PC-9 (cell line): ENCODE measurements around the gene LBHD2. TPM values are rescaled to one million over a fixed set of nuclear protein-coding genes. Genes with fewer than 3 reads are reported as not detected.

Source experiments
- BruUV-seq: library from RNA; stranded (reverse); fragments of 400-500 nt; replicated peaks from 2 replicates; lab custom pipeline; 2021; lab: Mats Ljungman, UMichigan
- CTCF ChIA-PET: fragments of 300-600 bp; sonication (Branson Sonifier 250); formaldehyde crosslinking; loops from one replicate; lab custom pipeline; 2022; ENCODE audit warnings: antibody characterized with exemption; lab: Charles Lee
- POLR2A ChIA-PET: fragments of 300-600 bp; sonication (Branson Sonifier 250); formaldehyde crosslinking; loops from one replicate; lab custom pipeline; 2022; ENCODE audit warnings: antibody characterized with exemption; ENCODE audit not compliant: unreplicated experiment; lab: Charles Lee
- DNase-seq, 2 experiments: peaks; one replicate each; pipeline versions ENCODE4 v3.0.0 to v3.0.0-alpha.2; 2015 to 2022; ENCODE audit warnings: mixed read lengths in 1 of 2
- H2AFZ ChIP-seq: fragments of 200-600 bp; sonication (generic); 2 replicates; pipeline ENCODE4 v1.8.1; 2017; ENCODE audit warnings: antibody characterized with exemption
- H3F3A ChIP-seq: fragments of 200-600 bp; sonication (generic); 2 replicates; pipeline ENCODE4 v1.8.1; 2017; ENCODE audit warnings: antibody characterized with exemption, mild to moderate bottlenecking, low read depth; ENCODE audit not compliant: insufficient read depth
- H3K27ac ChIP-seq: fragments of 200-600 bp; sonication (generic); 2 replicates; pipeline ENCODE4 v1.6.1; 2016; ENCODE audit warnings: mixed run types
- H3K27me3 ChIP-seq: fragments of 200-600 bp; sonication (generic); 2 replicates; pipeline ENCODE4 v1.6.1; 2016; ENCODE audit warnings: low read depth, mixed run types; ENCODE audit not compliant: insufficient read depth
- H3K36me3 ChIP-seq: fragments of 200-600 bp; sonication (generic); 2 replicates; pipeline ENCODE4 v1.6.1; 2016; ENCODE audit warnings: low read depth, mixed run types
- H3K4me1 ChIP-seq: fragments of 200-600 bp; sonication (generic); replicated peaks from 2 replicates; pipeline ENCODE4 v1.6.1; 2016; ENCODE audit warnings: mixed run types; ENCODE audit not compliant: insufficient read depth
- H3K4me2 ChIP-seq: fragments of 200-600 bp; sonication (generic); 2 replicates; pipeline ENCODE4 v1.6.1; 2017; ENCODE audit warnings: mixed run types
- H3K4me3 ChIP-seq: fragments of 200-600 bp; sonication (generic); 2 replicates; pipeline ENCODE4 v1.6.1; 2016; ENCODE audit warnings: mixed run types
- H3K79me2 ChIP-seq: fragments of 200-600 bp; sonication (generic); 2 replicates; pipeline ENCODE4 v1.6.1; 2017; ENCODE audit warnings: low read depth, mixed run types
- H3K9me2 ChIP-seq: fragments of 200-600 bp; sonication (generic); 2 replicates; pipeline ENCODE4 v1.8.1; 2017; ENCODE audit warnings: mild to moderate bottlenecking; ENCODE audit not compliant: insufficient read depth
- H3K9me3 ChIP-seq: fragments of 200-600 bp; sonication (generic); 2 replicates; pipeline ENCODE4 v1.8.1; 2016; ENCODE audit warnings: low read depth; ENCODE audit not compliant: insufficient read depth
- H4K20me1 ChIP-seq: fragments of 200-600 bp; sonication (generic); 2 replicates; pipeline ENCODE4 v1.8.1; 2017; ENCODE audit not compliant: insufficient read depth
- CTCF ChIP-seq: fragments of 200-600 bp; sonication (generic); conservative IDR thresholded peaks from 2 replicates; pipeline ENCODE4 v1.6.1; 2017; ENCODE audit warnings: mixed run types, antibody characterized with exemption, mild to moderate bottlenecking, moderate library complexity
- EZH2 ChIP-seq: fragments of 200-600 bp; sonication (generic); IDR thresholded peaks from 2 replicates; pipeline ENCODE4 v1.8.0; 2017; ENCODE audit warnings: antibody characterized with exemption, low read depth
- intact Hi-C: fragments of 100-400 bp; cut with micrococcal nuclease; formaldehyde crosslinking; loops from one replicate; pipeline ENCODE4 v1.10.0; 2022; ENCODE audit not compliant: unreplicated experiment
- total RNA-seq: library from RNA; stranded (reverse); gene quantifications from 2 replicates; pipeline ENCODE4 v1.2.3, GENCODE V29; 2021

The LBHD2 gene
- total RNA-seq, 1 experiment from 2014 or later = 0.52 TPM

- Histone ChIP-seq H3K9me3 (no peaks in the 10 kb centered on the region), H3K4me1 (peaks cover 89% of the 10 kb centered on the region), H3K4me3 (peak overlapping the region; percentile 67; the same call in 1 of the 2 replicates), H2AFZ (no peak overlapping the region), H3F3A (peaks cover 93% of the 10 kb centered on the region), H3K4me2 (peak overlapping the region; percentile 94), H3K9me2 (no peaks in the 10 kb centered on the region), H3K27ac (peak overlapping the region; percentile 86), H3K36me3 (peaks cover 74% of the 10 kb centered on the region), H4K20me1 (peaks cover 34% of the 10 kb centered on the region), H3K27me3 (no peaks in the 10 kb centered on the region), H3K79me2 (peaks cover 90% of the 10 kb centered on the region)
- ChIA-PET CTCF (interaction anchor here (0.6 to 1.9 kb wide), 10 partner anchors 11 to 162 kb away, joined by 3 to 18 read pairs (median 5); no protein-coding TSS in a partner anchor), POLR2A (interaction anchor here (0.6 to 2.1 kb wide), 7 partner anchors 14 to 206 kb away, joined by 3 to 22 read pairs (median 8); partner anchors contain the start of gene EIF5)
- BruUV-seq = TSS peak; percentile 29
- TF ChIP-seq EZH2 (no peak), CTCF (no peak)
- DNase-seq = no peak
- intact Hi-C loops = loop anchor here (1.0 kb wide), 1 partner anchor 43 kb away; no protein-coding TSS in a partner anchor
These were observed 46.2 kb downstream of the LBHD2 start for GRCh38 chr14:103130017-103130764.

GRCh38 chr14:103130965-103131364 is 47.0 kb downstream of the LBHD2 start:
- intact Hi-C loops = loop anchor here (1.0 kb wide), 1 partner anchor 42 kb away; no protein-coding TSS in a partner anchor
- H3K4me3 ChIP-seq = no peak overlapping the region
- H3K4me2 ChIP-seq = peak overlapping the region; percentile 94
- H2AFZ ChIP-seq = no peak overlapping the region
- peaks cover 33% of the 10 kb centered on the region for H4K20me1 ChIP-seq
- H3K9me2 ChIP-seq = no peaks in the 10 kb centered on the region
- POLR2A ChIA-PET = interaction anchor here (0.6 to 2.1 kb wide), 7 partner anchors 17 to 203 kb away, joined by 3 to 22 read pairs (median 5); partner anchors contain the start of gene EIF5
- peaks cover 93% of the 10 kb centered on the region for H3F3A ChIP-seq
- CTCF ChIA-PET = interaction anchor here (0.6 to 1.2 kb wide), 6 partner anchors 10 to 56 kb away, joined by 3 to 17 read pairs (median 3); no protein-coding TSS in a partner anchor
- no peaks in the 10 kb centered on the region for H3K27me3 ChIP-seq
- H3K4me1 ChIP-seq = peaks cover 89% of the 10 kb centered on the region
- H3K79me2 ChIP-seq = peaks cover 82% of the 10 kb centered on the region
- H3K36me3 ChIP-seq = peaks cover 74% of the 10 kb centered on the region
- no peaks in the 10 kb centered on the region for H3K9me3 ChIP-seq
- H3K27ac ChIP-seq = peak overlapping the region; percentile 86
- no TSS peak for BruUV-seq
- TF ChIP-seq CTCF = no peak
- peak; percentile 89 to 98 for DNase-seq

- Histone ChIP-seq H3K36me3 (peaks cover 70% of the 10 kb centered on the region), H4K20me1 (peaks cover 32% of the 10 kb centered on the region), H3K27me3 (no peaks in the 10 kb centered on the region), H3F3A (peaks cover 93% of the 10 kb centered on the region), H3K4me3 (no peak overlapping the region), H3K9me3 (no peaks in the 10 kb centered on the region), H3K4me2 (peak overlapping the region; percentile 94), H3K79me2 (peaks cover 76% of the 10 kb centered on the region), H3K27ac (peak overlapping the region; percentile 86), H3K4me1 (peaks cover 90% of the 10 kb centered on the region), H3K9me2 (no peaks in the 10 kb centered on the region), H2AFZ (no peak overlapping the region)
- DNase-seq = no peak
- ChIA-PET CTCF (interaction anchor here (0.6 to 1.2 kb wide), 5 partner anchors 9 to 56 kb away, joined by 3 to 17 read pairs (median 3); no protein-coding TSS in a partner anchor), POLR2A (interaction anchor here (0.6 kb wide), 1 partner anchor 202 kb away, joined by 5 read pairs; the partner anchor contains the start of gene EIF5)
- no TSS peak for BruUV-seq
- intact Hi-C loops = no loop called here
- TF ChIP-seq CTCF (no peak), EZH2 (no peak)
These were observed 47.6 kb downstream of the LBHD2 start for GRCh38 chr14:103131580-103131979.
